IPS-15b (cell line): Measurements from ENCODE around the gene AATF.

Source experiments
- H3K27me3 ChIP-seq: one replicate; pipeline ENCODE4 v1.6.1; 2013; ENCODE audit warnings: low read length; ENCODE audit not compliant: control insufficient read depth, insufficient read depth
- H3K36me3 ChIP-seq: one replicate; pipeline ENCODE4 v1.6.1; 2013; ENCODE audit warnings: low read length; ENCODE audit not compliant: control insufficient read depth, insufficient read depth
- H3K4me1 ChIP-seq: one replicate; pipeline ENCODE4 v1.6.1; 2013; ENCODE audit warnings: mild to moderate bottlenecking, low read length; ENCODE audit not compliant: control insufficient read depth, insufficient read depth
- H3K4me3 ChIP-seq: one replicate; pipeline ENCODE4 v1.5.1; 2013; ENCODE audit warnings: low read depth, low read length
- H3K9ac ChIP-seq: one replicate; pipeline ENCODE4 v1.6.1; 2013; ENCODE audit warnings: low read depth, mild to moderate bottlenecking, low read length
- H3K9me3 ChIP-seq: one replicate; pipeline ENCODE4 v1.6.1; 2013; ENCODE audit warnings: mild to moderate bottlenecking, low read length; ENCODE audit not compliant: control insufficient read depth, insufficient read depth

The AATF gene

DNA sequence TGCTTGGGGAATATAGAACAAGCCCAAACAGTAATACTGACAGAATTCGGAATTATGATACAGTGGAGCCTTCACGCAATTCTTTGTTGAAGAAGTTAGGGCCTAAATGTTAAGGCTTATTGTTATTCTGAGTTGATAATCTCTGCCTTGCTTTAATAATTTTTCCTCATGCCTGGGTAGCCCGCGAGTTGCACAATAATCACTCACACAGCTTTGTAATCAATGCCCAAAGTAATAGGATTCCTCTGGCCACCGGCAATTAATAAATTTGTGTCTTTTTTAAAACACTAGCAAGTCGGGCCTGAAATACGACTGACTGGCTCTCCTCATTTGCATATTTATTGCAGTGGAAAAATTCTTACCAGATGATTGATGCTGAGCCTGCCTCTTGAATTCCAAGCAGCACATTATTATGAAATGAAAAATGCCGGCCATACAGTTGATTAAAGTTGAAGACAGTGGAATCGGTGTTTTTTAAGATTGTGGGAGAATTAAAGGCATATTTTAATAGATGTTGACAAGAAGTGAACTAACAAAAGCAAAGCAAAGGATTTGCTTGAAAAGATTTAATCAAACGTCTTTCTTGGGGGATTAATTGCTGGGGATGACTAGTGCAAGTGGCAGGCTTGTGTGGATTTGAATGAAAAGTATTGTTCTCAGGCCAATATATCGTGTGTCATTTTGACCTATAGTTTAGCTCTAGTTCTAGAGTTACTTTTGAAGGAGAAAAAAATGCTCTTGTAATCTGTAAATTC is 30.2 kb downstream of the AATF start:
- Histone ChIP-seq H3K27me3 (no peaks in the 10 kb centered on the region), H3K9me3 (no peaks in the 10 kb centered on the region), H3K4me1 (peaks cover 2% of the 10 kb centered on the region), H3K4me3 (no peak overlapping the region), H3K9ac (no peak overlapping the region), H3K36me3 (no peaks in the 10 kb centered on the region)

DNA sequence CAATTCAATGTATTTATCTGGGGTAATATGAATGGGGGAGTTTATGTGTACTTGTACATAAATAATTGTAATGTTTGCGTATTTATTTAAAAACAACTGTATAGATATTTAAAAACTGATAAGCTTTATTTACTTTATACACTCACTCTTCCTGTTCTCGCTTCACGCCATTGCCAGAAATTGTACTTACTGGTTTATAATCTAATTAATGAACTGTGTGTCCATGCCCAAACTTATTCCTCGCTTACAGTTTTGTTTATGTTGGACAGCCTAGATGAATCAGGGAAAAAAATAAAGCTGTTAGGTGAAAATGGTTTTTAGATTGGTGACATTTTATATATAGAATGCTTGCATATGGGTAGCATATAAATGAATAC is 30.8 kb downstream of the AATF start:
- Histone ChIP-seq H3K4me3 (no peak overlapping the region), H3K9me3 (no peaks in the 10 kb centered on the region), H3K9ac (no peak overlapping the region), H3K27me3 (no peaks in the 10 kb centered on the region), H3K4me1 (peaks cover 2% of the 10 kb centered on the region), H3K36me3 (no peaks in the 10 kb centered on the region)

DNA sequence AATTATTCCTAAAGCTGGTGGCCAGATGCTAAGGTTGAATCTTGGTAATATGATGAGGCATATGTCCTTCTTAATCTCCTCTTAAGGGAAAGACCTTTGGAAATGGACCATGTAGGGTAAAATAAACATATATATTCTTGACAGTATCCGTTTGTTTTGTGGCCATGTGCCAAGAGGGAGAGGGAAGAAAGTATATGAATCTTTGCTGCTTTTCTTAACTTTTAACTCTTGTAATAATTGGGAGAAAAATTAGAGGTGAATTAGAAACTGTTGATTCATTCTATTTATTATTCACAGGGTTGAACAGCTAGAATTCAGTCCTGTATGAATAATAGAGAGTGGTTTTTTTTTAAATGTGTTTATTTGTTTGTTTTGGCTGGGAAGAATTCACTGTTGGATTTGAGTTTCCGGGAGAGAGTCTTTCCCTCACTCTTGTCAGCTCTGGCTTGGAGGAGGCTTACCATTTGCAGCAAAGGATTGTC is 31.6 kb downstream of the AATF start:
- Histone ChIP-seq H3K27me3 (no peaks in the 10 kb centered on the region), H3K4me3 (no peak overlapping the region), H3K9ac (no peak overlapping the region), H3K9me3 (no peaks in the 10 kb centered on the region), H3K4me1 (peaks cover 2% of the 10 kb centered on the region), H3K36me3 (no peaks in the 10 kb centered on the region)

DNA sequence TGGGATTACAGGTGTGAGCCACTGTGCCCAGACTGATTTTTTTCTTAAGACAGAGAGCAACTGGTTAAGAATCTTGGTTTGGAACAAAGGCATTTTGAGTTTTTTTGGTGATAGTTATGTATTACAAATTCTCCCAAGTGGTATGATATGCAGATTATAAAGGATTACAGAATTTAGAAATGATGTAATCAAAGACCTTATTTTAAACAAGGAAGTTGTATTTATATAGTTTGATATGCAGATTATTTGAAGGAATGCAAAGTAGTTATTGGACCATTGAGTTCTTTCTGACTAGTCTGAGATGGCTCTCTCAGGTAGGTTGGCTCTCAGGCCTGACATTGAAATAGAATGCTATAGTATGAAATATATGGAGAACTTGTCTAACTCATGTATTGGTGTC is 34.9 kb downstream of the AATF start:
- Histone ChIP-seq H3K27me3 (no peaks in the 10 kb centered on the region), H3K36me3 (no peaks in the 10 kb centered on the region), H3K4me3 (no peak overlapping the region), H3K9ac (no peak overlapping the region), H3K9me3 (no peaks in the 10 kb centered on the region), H3K4me1 (peaks cover 2% of the 10 kb centered on the region)

DNA sequence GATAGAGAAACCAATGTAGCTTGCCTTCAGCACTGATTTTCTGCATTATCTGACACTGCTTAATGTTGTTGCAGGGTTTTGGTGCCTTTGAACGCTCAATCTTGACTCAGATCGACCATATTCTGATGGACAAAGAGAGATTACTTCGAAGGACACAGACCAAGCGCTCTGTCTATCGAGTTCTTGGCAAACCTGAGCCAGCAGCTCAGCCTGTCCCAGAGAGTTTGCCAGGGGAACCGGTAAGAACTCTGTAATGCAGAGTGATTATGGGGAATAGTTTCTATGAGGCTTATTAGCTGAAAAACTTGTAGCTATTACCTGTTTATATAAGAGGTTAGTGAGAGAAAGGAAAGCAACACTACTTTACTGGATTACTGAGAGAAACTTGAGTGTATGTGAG is 40.4 kb downstream of the AATF start:
- Histone ChIP-seq H3K9me3 (no peaks in the 10 kb centered on the region), H3K27me3 (no peaks in the 10 kb centered on the region), H3K4me1 (no peaks in the 10 kb centered on the region), H3K4me3 (no peak overlapping the region), H3K36me3 (no peaks in the 10 kb centered on the region), H3K9ac (no peak overlapping the region)

DNA sequence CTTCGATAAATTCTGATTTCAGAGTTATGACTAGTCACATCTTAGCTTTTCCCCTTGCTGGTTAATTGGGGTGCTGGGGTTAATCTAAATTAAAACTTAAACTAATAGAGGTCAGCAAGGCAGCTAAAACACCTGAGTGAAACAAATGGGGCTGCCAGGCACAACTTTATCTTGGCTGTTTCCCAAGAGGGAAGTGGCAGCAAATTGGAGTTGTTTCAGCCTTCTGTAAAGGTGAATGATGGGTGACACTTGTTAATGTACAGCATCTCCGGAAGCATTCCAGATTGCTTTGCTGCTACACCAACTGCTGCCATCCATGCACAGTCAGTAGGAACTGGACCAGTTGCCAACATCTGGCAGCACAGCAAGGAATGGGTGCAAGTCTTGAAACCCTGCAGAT is 43.9 kb downstream of the AATF start:
- H3K9ac ChIP-seq: no peak overlapping the region
- H3K36me3 ChIP-seq: no peaks in the 10 kb centered on the region
- no peaks in the 10 kb centered on the region for H3K4me1 ChIP-seq
- no peak overlapping the region for H3K4me3 ChIP-seq
- H3K27me3 ChIP-seq: no peaks in the 10 kb centered on the region
- H3K9me3 ChIP-seq: no peaks in the 10 kb centered on the region

DNA sequence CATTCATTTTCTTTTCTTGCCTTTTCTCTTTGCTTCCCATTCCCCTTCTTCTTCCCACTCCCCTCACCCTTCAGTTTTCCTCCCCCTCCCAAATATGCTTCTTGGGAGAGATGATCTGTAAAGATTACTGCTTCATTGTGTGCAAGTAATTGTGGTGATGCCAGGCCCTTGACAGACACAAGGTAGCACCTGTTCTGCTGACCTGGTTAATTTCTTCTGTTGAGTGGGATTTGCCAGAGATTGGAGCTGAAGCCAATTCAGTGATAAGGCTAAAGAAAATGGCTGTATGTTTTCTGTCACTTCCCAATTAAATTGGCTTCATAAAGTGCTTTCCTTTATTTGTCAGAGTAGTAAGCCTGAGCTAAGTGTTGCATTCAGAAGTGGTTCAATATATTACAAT is 44.5 kb downstream of the AATF start:
- Histone ChIP-seq H3K27me3 (no peaks in the 10 kb centered on the region), H3K9ac (no peak overlapping the region), H3K36me3 (no peaks in the 10 kb centered on the region), H3K4me1 (no peaks in the 10 kb centered on the region), H3K4me3 (no peak overlapping the region), H3K9me3 (no peaks in the 10 kb centered on the region)

DNA sequence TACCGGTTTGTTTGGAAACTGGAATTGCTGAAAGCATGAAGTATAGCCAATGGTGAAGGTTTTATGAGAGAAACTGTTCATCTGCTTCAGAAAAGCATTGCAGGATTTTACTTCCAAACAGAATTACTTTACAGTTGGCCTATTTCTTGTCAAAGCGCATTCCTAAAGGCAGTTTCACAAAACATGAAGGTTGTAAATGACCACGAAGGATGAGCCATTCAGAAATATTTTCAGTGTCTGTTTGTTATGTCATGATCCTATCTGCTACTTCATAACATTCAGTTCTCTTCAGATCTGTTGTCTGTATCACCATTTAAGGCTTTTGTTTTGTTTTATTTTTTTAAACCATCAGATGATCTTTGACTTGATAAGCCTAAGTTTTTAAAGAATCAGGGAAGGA is 45.7 kb downstream of the AATF start:
- Histone ChIP-seq H3K9me3 (no peaks in the 10 kb centered on the region), H3K4me1 (no peaks in the 10 kb centered on the region), H3K4me3 (no peak overlapping the region), H3K36me3 (no peaks in the 10 kb centered on the region), H3K9ac (no peak overlapping the region), H3K27me3 (no peaks in the 10 kb centered on the region)

DNA sequence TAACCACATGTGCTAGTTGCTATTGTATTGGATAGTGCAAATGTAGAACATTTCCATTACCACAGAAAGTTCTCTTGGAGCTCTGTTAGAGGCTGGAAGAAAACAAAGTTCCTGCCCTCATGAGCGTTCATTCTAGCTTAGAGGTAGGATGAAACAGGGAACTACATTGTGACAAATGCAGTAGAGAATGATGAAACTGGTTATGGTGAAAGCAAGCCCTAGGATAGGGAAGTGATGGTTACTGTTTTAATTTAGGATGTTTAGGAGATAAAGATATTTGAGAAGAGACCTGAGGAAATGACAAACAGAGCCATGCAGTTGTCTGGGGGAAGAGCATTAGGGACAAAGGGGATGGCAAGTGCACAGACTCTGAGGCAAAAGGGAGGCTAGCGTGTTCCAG is 50.7 kb downstream of the AATF start:
- H3K27me3 ChIP-seq: no peaks in the 10 kb centered on the region
- H3K36me3 ChIP-seq: no peaks in the 10 kb centered on the region
- H3K9me3 ChIP-seq: no peaks in the 10 kb centered on the region
- no peak overlapping the region for H3K9ac ChIP-seq
- no peak overlapping the region for H3K4me3 ChIP-seq
- no peaks in the 10 kb centered on the region for H3K4me1 ChIP-seq

DNA sequence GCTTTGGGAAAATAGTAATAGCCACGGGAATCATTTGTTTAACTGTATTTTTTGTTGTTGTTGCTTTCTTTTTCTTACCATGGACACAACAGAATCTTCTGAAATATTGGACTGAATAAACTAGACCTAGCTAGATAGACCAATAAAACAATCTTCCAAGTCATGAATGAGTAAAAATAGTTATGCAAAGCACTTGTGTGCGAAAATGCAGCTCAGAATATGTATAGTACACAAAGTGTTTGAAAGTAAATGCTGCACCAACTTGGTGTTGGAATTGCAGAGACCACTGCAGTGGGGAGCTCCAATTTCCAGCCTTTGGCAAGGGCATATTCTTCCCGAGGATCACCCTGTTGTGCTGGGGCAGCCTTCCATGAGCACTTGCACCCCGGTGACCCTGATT is 68.0 kb downstream of the AATF start:
- H3K4me3 ChIP-seq: no peak overlapping the region
- no peaks in the 10 kb centered on the region for H3K9me3 ChIP-seq
- H3K36me3 ChIP-seq: no peaks in the 10 kb centered on the region
- H3K9ac ChIP-seq: no peak overlapping the region
- H3K4me1 ChIP-seq: no peaks in the 10 kb centered on the region
- no peaks in the 10 kb centered on the region for H3K27me3 ChIP-seq

DNA sequence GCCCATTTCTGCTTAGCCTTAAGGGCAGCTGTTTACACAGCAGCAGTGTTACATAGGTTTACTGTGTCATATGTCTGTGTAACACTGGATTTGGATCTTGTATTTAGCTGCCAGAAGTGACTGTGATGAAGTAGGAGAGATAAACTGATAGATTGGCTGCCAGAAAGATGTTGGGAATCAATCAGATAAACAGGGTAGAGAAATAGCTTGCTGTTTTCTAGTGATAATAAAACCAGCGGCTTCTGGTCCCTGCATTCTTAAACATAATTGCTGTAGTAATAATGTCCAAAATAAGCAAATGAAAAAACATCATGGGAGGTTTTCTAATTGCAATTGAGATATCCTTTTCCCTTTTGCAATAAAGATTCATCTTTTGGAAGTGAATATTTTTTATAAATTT is 68.7 kb downstream of the AATF start:
- H3K9me3 ChIP-seq: no peaks in the 10 kb centered on the region
- H3K36me3 ChIP-seq: no peaks in the 10 kb centered on the region
- no peaks in the 10 kb centered on the region for H3K4me1 ChIP-seq
- no peak overlapping the region for H3K9ac ChIP-seq
- H3K27me3 ChIP-seq: no peaks in the 10 kb centered on the region
- no peak overlapping the region for H3K4me3 ChIP-seq

DNA sequence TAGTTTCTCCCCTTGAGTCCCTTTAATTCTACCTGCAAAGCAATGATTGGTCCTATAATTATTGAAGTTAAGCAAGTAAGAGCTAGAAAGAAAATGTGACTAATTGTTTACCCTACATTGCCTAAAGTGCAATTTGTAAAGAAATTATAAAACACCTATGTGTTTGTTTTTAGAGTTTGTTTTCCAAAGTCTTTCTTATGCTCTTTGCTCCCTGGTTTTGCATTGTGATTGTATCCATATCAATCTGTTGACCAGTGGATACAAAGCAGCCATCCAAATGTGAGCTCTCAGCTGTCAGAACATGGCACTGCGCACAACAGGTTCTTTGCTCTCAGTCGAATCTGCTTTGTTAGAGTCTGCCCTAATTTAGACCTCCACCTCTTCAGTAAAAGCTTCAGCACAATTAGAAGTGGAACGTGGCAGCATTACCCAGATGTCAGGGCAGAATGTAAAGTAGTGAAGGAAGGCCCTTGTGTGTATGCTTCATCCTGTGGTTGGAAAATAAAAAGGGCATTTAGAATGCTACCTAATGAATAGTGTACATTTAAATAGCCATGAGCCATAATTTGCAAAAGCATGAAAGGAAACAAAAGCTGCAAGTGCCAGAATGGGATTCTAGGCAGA is 70.5 kb downstream of the AATF start:
- Histone ChIP-seq H3K36me3 (no peaks in the 10 kb centered on the region), H3K9ac (no peak overlapping the region), H3K4me3 (no peak overlapping the region), H3K9me3 (no peaks in the 10 kb centered on the region), H3K4me1 (no peaks in the 10 kb centered on the region), H3K27me3 (no peaks in the 10 kb centered on the region)
